Mucosa of descending colon (tissue), 3 donors: ENCODE results near the gene ITGA5. TPM values are rescaled to one million over a fixed set of nuclear protein-coding genes. Genes with fewer than 3 reads are reported as not detected.

ENCODE experiments used
- ATAC-seq: fragments of 200-7000 bp; cut with Tn5 transposase; one replicate; pipeline ENCODE4 v1.9.1; 2020; ENCODE audit warnings: mild to moderate bottlenecking, moderate library complexity
- DNase-seq, 3 donors: peaks; one replicate each; pipeline ENCODE4 v3.0.0-alpha.2; 2020
- H3K36me3 ChIP-seq: fragments of 200-600 bp; one replicate; pipeline ENCODE4 v1.8.0; 2021; ENCODE audit warnings: low read depth, mild to moderate bottlenecking
- H3K4me1 ChIP-seq: fragments of 200-600 bp; one replicate; pipeline ENCODE4 v1.8.0; 2021; ENCODE audit warnings: low read depth, mild to moderate bottlenecking
- H3K4me3 ChIP-seq: fragments of 200-600 bp; one replicate; pipeline ENCODE4 v1.8.0; 2021; ENCODE audit warnings: mild to moderate bottlenecking
- H3K9me3 ChIP-seq: fragments of 200-600 bp; one replicate; pipeline ENCODE4 v1.8.0; 2021; ENCODE audit warnings: mild to moderate bottlenecking
- intact Hi-C, 2 donors: fragments of 100-400 bp; cut with DNase I in 1 of 2; cut with micrococcal nuclease in 1 of 2; formaldehyde crosslinking; loops; one replicate each; pipeline versions ENCODE4 v1.11.0 to v1.11.1; 2022; cut with DNase I, micrococcal nuclease
- total RNA-seq, 3 donors: library from RNA; stranded (reverse); fragmentation: NEBNext Ultra II Directional in 2 of 3; extraction: Animal tissue kit (Norgen Biotek cat#: 25700) in 2 of 3; gene quantifications; one replicate each; pipeline versions ENCODE4 v1.2.1 to v1.2.4, GENCODE V29; 2021 to 2023
- TF ChIP-seq, protein P1 (sequence below): fragments of 200-600 bp; IDR thresholded peaks from one replicate; pipeline ENCODE4 v1.8.0; 2022; ENCODE audit warnings: antibody characterized with exemption, mild to moderate bottlenecking
- donor health status: DM: no; HTN: no; CAD: no; lungs with moderate emphysema.
- donor health status: DM: no; HTN: no; CAD: no.
- donor health status: DM: no; HTN: yes; CAD: no.

Gene ITGA5
- total RNA-seq, 3 donors from 2014 or later, result 8.0 to 201 (median 61.8) TPM

DNA sequence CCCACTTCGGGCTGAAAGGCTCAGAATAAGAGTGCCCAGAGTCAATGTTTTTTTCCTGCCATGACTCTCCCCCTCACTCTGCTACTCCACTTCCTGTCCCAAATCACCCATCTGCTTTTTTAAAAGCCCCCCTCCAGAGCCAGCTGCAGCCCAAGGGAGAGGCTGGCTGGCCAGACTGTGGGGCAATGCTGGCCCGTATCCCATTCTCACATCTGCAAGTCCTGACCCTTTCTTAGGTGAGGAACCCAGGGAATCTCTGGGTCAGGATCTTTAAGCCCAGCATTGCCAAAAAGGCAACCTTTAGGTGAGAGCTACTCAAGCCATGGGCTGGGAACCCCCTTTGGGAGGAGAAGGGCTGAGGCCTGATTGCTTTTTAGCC lies 1.7 kb upstream of the ITGA5 start:
- ATAC-seq (no peak), DNase-seq (no peak)
- H3K9me3 ChIP-seq, result no peaks in the 10 kb centered on the region
- H3K4me3 ChIP-seq, result no peak overlapping the region
- no peaks in the 10 kb centered on the region for H3K4me1 ChIP-seq
- no peaks in the 10 kb centered on the region for H3K36me3 ChIP-seq
- TF ChIP-seq, protein P1, sequence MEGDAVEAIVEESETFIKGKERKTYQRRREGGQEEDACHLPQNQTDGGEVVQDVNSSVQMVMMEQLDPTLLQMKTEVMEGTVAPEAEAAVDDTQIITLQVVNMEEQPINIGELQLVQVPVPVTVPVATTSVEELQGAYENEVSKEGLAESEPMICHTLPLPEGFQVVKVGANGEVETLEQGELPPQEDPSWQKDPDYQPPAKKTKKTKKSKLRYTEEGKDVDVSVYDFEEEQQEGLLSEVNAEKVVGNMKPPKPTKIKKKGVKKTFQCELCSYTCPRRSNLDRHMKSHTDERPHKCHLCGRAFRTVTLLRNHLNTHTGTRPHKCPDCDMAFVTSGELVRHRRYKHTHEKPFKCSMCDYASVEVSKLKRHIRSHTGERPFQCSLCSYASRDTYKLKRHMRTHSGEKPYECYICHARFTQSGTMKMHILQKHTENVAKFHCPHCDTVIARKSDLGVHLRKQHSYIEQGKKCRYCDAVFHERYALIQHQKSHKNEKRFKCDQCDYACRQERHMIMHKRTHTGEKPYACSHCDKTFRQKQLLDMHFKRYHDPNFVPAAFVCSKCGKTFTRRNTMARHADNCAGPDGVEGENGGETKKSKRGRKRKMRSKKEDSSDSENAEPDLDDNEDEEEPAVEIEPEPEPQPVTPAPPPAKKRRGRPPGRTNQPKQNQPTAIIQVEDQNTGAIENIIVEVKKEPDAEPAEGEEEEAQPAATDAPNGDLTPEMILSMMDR, result no peak
- intact Hi-C loops, result no loop called here

DNA sequence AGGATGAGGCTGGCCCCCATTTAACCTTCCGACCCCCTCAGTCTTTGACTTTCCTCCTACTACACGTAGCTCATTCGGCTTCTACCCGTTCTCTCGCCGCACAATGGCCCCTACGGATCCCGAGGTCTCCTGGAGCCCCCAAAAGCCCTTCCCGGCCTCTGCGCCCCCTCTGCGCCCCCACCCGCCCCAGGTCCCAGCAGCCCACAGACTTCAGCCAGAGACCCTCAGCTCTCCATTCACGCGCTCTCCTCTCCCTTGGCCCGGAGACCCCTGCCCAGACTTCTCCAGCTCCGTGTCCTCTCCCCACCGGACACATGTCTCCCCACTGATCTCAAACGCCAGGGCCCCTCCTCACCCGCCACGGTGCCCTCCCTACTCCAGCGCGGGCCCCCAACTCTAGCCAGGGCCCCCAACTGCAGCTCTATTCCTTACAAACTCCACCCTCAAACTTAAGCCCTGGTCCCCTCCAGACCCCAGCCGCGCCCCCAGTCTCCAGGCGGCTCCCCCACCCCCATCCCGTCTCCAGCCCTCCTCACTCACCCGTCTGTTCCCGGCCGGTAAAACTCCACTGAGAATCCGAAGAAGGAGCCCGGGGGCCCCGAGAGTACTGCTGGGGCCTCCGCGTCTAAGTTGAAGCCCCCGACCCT lies 502 bp downstream of the ITGA5 start:
- no peaks in the 10 kb centered on the region for H3K9me3 ChIP-seq
- intact Hi-C loops, result no loop called here
- H3K4me3 ChIP-seq, result peak overlapping the region; percentile 61
- TF ChIP-seq, protein P1, result no peak
- ATAC-seq (peak; percentile 6), DNase-seq (no peak)
- H3K36me3 ChIP-seq, result no peaks in the 10 kb centered on the region
- no peaks in the 10 kb centered on the region for H3K4me1 ChIP-seq

DNA sequence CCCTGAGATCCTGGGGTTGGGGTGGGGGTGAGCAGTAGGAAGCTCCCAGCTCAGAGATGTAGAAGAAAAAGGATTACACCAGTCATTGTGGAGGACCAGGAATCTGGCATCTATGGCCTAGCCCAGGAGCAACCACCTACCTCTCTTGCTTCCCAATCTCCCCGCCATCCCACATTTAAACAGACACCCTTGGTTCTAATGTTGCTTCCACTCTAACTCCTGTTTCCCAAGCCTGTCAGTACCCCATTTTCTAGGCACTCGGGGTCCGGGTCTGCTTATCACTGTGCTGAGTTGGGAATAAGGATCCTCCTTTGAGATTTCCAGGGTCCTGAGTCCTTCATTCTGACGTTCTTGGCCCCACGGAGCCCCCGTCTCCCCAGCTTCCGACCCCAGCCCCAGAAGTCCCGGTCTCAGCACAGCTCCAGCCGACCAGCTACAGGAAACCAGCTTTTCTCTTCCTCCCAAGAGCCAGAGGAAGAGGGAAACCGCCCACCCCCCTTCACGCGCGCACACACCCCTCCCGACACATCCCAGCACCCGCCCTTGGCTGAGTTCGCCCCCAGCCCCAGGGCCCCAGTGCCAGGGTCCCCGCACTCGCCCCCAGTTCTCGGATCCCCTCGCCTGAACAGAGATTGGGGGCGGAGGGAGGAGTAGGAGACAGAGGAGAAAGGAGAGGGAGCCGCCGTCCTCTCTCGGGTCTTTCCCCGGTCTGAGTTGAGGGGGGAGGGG lies 1.2 kb downstream of the ITGA5 start:
- intact Hi-C loops, result no loop called here
- TF ChIP-seq, protein P1, result no peak
- H3K4me3 ChIP-seq, result peak overlapping the region; percentile 61
- ATAC-seq, result no peak
- no peak for DNase-seq
- H3K36me3 ChIP-seq, result no peaks in the 10 kb centered on the region
- no peaks in the 10 kb centered on the region for H3K9me3 ChIP-seq
- no peaks in the 10 kb centered on the region for H3K4me1 ChIP-seq

DNA sequence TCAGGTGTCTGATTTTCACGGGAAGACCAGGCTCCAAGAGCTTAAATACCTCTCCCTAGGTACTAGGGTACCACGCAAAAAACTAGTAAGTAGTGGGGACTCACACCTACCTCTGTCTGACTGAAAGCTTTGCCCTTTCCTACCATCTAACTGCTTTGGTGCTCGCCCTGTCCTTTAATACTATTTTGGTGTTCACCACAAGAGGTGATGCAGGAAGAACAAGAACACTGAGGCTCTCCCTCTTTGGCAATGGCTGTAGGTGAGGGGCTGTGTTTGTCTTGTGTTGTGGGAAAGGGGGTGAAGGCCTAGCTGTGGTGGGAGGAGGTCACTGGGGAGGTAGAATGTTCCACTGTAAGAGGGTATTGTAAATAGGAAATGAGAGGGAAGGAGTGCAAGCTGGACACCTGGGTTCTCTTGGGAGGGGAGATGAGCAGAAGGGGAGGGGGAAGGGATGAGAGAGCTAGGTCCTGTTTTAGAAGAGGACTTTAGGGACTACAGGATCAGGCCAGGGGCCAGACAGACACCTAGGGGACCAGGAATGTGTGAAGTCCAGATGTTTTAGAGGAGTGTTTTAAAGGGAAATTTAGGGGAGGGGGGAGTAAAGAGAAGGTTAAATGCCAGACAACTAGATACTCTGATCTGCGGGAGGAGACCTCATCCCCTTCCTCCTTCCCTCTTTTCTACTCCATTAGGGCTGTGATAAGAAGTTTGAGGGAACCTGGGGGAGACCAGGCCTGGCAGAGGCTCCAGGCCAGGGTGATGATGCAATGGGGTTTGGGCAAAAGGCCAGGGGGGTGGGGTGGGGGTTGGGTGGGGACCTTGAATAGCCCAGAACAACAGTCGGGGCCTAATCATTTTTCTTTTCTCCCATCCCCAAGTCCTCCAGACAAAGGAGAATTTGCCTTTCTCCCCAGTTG lies 2.1 kb downstream of the ITGA5 start:
- DNase-seq (no peak), ATAC-seq (no peak)
- Histone ChIP-seq H3K4me3 (no peak overlapping the region), H3K9me3 (no peaks in the 10 kb centered on the region), H3K4me1 (no peaks in the 10 kb centered on the region), H3K36me3 (no peaks in the 10 kb centered on the region)
- intact Hi-C loops, result no loop called here
- TF ChIP-seq, protein P1, result no peak

DNA sequence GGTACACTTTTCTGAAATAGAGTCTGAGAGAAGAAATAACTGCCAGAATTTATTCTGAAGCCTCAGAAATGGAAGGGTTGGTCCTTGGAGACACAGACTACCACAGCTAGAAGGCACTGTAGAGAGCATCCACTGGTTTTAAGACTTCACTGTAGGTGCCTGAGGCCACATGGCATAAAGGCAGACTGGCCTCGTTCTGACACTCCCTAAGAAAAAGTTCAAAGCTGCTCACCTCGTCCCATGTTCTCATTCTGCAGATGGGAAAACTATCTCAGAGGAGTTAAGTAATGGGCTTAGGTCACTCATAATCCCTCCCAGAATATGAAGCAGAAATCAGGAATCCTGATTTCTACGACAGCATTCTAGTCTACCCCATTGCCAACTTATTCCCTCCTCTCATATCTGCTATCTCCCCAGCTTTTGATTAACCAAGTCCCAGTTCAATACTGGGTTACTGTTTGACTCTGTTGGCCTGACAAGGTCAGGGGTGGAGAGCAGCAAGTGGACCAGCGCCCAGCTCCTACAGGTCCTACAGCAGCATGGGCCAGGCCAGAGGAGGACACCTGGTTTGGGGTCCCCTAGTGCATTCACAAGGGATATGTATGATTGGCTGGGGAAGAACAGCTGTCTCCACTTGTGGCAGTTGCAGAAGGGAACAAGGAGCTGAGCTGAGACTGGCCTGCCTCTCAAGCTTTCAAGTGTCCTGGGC lies 3.7 kb downstream of the ITGA5 start:
- intact Hi-C loops, result no loop called here
- no peak for DNase-seq

More for the DNA sequence above, 3.7 kb downstream of the ITGA5 start:
- no peak for ATAC-seq
- Histone ChIP-seq H3K4me1 (no peaks in the 10 kb centered on the region), H3K36me3 (no peaks in the 10 kb centered on the region), H3K9me3 (no peaks in the 10 kb centered on the region), H3K4me3 (no peak overlapping the region)
- TF ChIP-seq, protein P1, result no peak
